SK-N-SH (cell line): ENCODE results near the gene CDIPT.

ENCODE experiments used
- EZH2phosphoT487 ChIP-seq: fragments of 200-600 bp; sonication (generic); IDR thresholded peaks from 2 replicates; pipeline ENCODE4 v1.6.1; 2017; ENCODE audit warnings: low read depth, mixed run types, mild to moderate bottlenecking, antibody characterized with exemption, moderate library complexity, borderline replicate concordance
- POLR2AphosphoS5 ChIP-seq: IDR thresholded peaks from 2 replicates; pipeline ENCODE4 v1.6.1; 2012; ENCODE audit warnings: low read depth, low read length
- RXRA ChIP-seq: IDR thresholded peaks from 2 replicates; pipeline ENCODE4 v1.4.0; 2012; ENCODE audit warnings: low read depth, mild to moderate bottlenecking, borderline replicate concordance
- TF ChIP-seq, protein P1 (sequence below): fragments of 200-600 bp; sonication (generic); IDR thresholded peaks from 2 replicates; pipeline ENCODE4 v1.6.1; 2017; ENCODE audit warnings: antibody characterized with exemption, mild to moderate bottlenecking, moderate library complexity
- TF ChIP-seq, protein P2 (sequence below): fragments of 150-350 bp; IDR thresholded peaks from 2 replicates; pipeline ENCODE4 v1.6.1; 2017; ENCODE audit warnings: antibody characterized with exemption, low read length, low read depth, borderline replicate concordance
- TF ChIP-seq, protein P3 (sequence below): IDR thresholded peaks from 2 replicates; pipeline ENCODE4 v1.6.1; 2012; ENCODE audit warnings: mild to moderate bottlenecking, low read depth, low read length, moderate library complexity

DNA sequence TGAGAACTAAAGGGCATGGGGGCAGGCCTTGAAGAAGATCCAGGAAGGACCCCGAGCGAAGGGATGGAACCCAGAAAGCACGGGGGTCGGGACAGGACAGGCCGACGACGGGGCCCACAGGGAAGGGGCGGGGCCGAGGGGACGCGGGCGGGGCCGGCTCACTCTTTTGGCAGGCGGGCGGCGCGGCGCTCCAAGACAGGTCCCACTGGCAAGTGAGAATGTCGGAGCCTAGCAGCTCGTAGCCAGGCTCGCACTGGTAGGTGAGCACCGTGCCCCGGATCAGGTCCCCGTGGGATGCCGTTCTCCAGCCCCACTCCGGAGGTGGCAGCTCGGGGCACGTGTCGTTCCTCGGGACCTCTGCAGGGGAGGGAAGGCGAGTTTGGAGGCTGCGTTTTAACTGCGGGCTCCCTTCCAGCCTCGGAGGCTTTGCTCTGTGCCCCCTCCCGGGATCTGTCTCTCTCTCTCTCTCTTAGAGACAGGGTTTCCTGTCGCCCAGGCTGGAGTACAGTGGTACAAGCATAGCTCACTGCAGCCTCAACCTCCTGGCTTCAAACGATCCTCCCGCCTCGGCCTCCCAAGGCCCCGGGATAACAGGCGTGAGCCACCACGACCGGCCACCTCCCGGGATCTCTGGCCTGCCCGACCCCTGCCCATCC, 13.7 kb upstream of the CDIPT start:
- TF ChIP-seq, protein P1, sequence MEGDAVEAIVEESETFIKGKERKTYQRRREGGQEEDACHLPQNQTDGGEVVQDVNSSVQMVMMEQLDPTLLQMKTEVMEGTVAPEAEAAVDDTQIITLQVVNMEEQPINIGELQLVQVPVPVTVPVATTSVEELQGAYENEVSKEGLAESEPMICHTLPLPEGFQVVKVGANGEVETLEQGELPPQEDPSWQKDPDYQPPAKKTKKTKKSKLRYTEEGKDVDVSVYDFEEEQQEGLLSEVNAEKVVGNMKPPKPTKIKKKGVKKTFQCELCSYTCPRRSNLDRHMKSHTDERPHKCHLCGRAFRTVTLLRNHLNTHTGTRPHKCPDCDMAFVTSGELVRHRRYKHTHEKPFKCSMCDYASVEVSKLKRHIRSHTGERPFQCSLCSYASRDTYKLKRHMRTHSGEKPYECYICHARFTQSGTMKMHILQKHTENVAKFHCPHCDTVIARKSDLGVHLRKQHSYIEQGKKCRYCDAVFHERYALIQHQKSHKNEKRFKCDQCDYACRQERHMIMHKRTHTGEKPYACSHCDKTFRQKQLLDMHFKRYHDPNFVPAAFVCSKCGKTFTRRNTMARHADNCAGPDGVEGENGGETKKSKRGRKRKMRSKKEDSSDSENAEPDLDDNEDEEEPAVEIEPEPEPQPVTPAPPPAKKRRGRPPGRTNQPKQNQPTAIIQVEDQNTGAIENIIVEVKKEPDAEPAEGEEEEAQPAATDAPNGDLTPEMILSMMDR: no peak
- TF ChIP-seq POLR2AphosphoS5 (no peak), RXRA (no peak), EZH2phosphoT487 (no peak)
- TF ChIP-seq, protein P2, sequence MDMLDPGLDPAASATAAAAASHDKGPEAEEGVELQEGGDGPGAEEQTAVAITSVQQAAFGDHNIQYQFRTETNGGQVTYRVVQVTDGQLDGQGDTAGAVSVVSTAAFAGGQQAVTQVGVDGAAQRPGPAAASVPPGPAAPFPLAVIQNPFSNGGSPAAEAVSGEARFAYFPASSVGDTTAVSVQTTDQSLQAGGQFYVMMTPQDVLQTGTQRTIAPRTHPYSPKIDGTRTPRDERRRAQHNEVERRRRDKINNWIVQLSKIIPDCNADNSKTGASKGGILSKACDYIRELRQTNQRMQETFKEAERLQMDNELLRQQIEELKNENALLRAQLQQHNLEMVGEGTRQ: no peak
- TF ChIP-seq, protein P3, sequence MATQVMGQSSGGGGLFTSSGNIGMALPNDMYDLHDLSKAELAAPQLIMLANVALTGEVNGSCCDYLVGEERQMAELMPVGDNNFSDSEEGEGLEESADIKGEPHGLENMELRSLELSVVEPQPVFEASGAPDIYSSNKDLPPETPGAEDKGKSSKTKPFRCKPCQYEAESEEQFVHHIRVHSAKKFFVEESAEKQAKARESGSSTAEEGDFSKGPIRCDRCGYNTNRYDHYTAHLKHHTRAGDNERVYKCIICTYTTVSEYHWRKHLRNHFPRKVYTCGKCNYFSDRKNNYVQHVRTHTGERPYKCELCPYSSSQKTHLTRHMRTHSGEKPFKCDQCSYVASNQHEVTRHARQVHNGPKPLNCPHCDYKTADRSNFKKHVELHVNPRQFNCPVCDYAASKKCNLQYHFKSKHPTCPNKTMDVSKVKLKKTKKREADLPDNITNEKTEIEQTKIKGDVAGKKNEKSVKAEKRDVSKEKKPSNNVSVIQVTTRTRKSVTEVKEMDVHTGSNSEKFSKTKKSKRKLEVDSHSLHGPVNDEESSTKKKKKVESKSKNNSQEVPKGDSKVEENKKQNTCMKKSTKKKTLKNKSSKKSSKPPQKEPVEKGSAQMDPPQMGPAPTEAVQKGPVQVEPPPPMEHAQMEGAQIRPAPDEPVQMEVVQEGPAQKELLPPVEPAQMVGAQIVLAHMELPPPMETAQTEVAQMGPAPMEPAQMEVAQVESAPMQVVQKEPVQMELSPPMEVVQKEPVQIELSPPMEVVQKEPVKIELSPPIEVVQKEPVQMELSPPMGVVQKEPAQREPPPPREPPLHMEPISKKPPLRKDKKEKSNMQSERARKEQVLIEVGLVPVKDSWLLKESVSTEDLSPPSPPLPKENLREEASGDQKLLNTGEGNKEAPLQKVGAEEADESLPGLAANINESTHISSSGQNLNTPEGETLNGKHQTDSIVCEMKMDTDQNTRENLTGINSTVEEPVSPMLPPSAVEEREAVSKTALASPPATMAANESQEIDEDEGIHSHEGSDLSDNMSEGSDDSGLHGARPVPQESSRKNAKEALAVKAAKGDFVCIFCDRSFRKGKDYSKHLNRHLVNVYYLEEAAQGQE: no peak
